Chondrocyte (in vitro differentiated cells): ENCODE data around the gene DNAJB1. TPM values are rescaled to one million over a fixed set of nuclear protein-coding genes. Genes with fewer than 3 reads are reported as not detected.

Experiments used
- DNase-seq: peaks from one replicate; pipeline ENCODE4 v3.0.0; 2021; ENCODE audit warnings: mixed read lengths, low spot score
- H3K27ac Mint-ChIP-seq: one replicate; pipeline ENCODE4 v1.8.0; 2021; ENCODE audit warnings: mild to moderate bottlenecking, moderate library complexity, mixed read lengths; ENCODE audit not compliant: unreplicated experiment
- H3K27me3 Mint-ChIP-seq: 2 replicates; pipeline ENCODE4 v1.8.0; 2021; ENCODE audit warnings: low read depth, mixed read lengths
- H3K36me3 Mint-ChIP-seq: 2 replicates; pipeline ENCODE4 v1.8.0; 2021; ENCODE audit warnings: low read depth, mixed read lengths
- H3K4me1 Mint-ChIP-seq: 2 replicates; pipeline ENCODE4 v1.8.0; 2021; ENCODE audit warnings: low read depth, mild to moderate bottlenecking, mixed read lengths
- H3K4me3 Mint-ChIP-seq: one replicate; pipeline ENCODE4 v1.8.0; 2021; ENCODE audit warnings: mild to moderate bottlenecking, moderate library complexity, mixed read lengths; ENCODE audit not compliant: unreplicated experiment
- H3K9me3 Mint-ChIP-seq: 2 replicates; pipeline ENCODE4 v1.8.0; 2021; ENCODE audit warnings: low read depth, mixed read lengths
- total RNA-seq: library from RNA; stranded (reverse); gene quantifications from 3 replicates; pipeline ENCODE4 v1.2.1, GENCODE V29; 2021
- TF ChIP-seq, protein P1 (sequence below): fragments of 200-600 bp; sonication (generic); IDR thresholded peaks from 2 replicates; pipeline ENCODE4 v1.5.0; 2021; ENCODE audit warnings: antibody characterized with exemption, mild to moderate bottlenecking, moderate library complexity

DNAJB1 gene
- total RNA-seq, 1 donor from 2014 or later, result 85.1 TPM

DNA sequence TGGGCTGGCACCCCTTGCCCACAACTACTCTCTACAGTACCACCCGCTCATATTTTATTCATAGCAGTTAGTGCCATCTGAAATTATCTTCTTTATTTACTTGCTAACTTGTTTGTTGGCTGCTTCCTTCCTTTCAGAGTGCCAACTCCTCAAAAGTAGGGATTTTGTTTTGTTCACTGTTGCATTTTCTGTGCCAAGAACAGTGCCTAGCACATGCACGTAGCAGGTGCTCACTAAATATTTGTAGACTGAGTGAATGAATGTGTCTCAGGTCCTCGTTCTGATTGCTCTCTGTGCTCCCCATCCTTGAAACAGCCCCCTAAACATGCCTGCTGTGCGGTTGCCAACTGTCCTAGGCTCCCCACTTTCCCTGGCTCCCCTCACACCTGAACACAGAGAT lies 23.8 kb downstream of the DNAJB1 start:
- DNase-seq, result no peak
- H3K27ac Mint-ChIP-seq, result peak overlapping the region; percentile 39
- H3K4me1 Mint-ChIP-seq, result peaks cover 30% of the 10 kb centered on the region
- H3K9me3 Mint-ChIP-seq, result no peaks in the 10 kb centered on the region
- TF ChIP-seq, protein P1, sequence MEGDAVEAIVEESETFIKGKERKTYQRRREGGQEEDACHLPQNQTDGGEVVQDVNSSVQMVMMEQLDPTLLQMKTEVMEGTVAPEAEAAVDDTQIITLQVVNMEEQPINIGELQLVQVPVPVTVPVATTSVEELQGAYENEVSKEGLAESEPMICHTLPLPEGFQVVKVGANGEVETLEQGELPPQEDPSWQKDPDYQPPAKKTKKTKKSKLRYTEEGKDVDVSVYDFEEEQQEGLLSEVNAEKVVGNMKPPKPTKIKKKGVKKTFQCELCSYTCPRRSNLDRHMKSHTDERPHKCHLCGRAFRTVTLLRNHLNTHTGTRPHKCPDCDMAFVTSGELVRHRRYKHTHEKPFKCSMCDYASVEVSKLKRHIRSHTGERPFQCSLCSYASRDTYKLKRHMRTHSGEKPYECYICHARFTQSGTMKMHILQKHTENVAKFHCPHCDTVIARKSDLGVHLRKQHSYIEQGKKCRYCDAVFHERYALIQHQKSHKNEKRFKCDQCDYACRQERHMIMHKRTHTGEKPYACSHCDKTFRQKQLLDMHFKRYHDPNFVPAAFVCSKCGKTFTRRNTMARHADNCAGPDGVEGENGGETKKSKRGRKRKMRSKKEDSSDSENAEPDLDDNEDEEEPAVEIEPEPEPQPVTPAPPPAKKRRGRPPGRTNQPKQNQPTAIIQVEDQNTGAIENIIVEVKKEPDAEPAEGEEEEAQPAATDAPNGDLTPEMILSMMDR, result no peak
- H3K27me3 Mint-ChIP-seq, result no peaks in the 10 kb centered on the region
- peak overlapping the region; percentile 89 for H3K4me3 Mint-ChIP-seq
- peaks cover 10% of the 10 kb centered on the region for H3K36me3 Mint-ChIP-seq

DNA sequence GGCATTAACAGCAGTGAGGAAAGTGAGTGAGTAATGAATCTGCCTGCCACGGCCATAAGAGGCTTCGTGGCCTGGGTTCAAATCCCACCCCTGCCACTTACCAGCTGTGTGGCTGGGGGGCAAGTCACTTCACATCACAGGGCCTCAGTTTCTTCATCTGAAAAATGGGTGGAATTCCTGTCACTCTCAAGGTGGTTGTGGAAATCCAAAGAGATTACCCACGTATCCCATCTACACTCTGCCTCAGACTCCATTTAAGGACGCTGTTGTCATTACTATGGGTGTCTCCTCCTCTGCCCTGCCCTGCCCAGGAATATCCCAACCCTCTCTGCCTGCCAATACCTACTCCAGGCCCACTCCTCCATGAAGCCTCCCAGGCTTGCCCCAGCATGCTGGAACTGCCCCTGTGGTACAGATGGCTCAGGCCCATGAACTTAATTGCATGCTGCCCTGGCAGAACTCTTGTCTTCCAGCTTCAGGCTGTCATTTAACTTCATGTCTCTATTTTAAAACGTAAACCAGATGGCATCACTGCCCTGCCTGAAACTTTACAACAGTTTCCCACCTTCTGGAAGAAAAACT lies 25.4 kb downstream of the DNAJB1 start:
- H3K4me1 Mint-ChIP-seq, result peaks cover 30% of the 10 kb centered on the region
- H3K4me3 Mint-ChIP-seq, result no peak overlapping the region
- peaks cover 13% of the 10 kb centered on the region for H3K36me3 Mint-ChIP-seq
- TF ChIP-seq, protein P1, result no peak
- no peak for DNase-seq
- no peak overlapping the region for H3K27ac Mint-ChIP-seq
- no peaks in the 10 kb centered on the region for H3K9me3 Mint-ChIP-seq
- no peaks in the 10 kb centered on the region for H3K27me3 Mint-ChIP-seq

DNA sequence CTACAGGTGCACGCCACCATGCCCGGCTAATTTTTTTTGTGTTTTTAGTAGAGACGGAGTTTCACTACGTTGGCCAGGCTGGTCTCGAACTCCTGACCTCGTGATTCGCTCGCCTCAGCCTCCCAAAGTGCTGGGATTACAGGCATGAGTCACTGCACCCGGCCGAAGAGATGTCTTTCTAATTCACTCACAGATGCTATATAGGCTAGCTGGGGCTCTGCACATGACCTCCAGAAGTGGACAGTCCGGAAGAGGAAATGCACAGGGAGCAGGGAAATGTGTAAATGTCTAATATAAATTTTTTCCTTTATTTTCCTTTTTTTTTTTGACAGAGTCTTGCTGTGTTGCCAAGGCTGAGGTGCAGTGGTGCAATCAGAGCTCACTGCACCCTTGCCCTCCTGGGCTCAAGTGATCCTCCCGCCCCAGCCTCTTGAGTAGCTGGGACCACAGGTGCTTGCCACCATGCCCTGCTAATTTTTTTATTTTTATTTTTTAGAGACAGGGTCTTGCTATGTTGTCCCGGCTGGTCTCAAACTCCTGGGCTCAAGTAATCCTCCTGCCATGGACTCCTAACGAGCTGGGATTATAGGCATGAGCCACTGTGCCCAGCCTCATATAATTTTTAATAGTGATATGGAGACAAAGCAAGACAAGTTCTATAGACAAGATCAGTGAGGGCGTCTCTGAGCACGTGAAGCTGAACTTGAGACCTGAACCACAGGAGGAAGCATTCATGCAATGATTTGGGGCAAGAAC lies 30.6 kb downstream of the DNAJB1 start:
- Mint-ChIP-seq H3K27ac (no peak overlapping the region), H3K4me3 (no peak overlapping the region), H3K4me1 (no peaks in the 10 kb centered on the region), H3K36me3 (peaks cover 18% of the 10 kb centered on the region), H3K9me3 (no peaks in the 10 kb centered on the region), H3K27me3 (no peaks in the 10 kb centered on the region)
- TF ChIP-seq, protein P1, result no peak
- DNase-seq, result no peak

DNA sequence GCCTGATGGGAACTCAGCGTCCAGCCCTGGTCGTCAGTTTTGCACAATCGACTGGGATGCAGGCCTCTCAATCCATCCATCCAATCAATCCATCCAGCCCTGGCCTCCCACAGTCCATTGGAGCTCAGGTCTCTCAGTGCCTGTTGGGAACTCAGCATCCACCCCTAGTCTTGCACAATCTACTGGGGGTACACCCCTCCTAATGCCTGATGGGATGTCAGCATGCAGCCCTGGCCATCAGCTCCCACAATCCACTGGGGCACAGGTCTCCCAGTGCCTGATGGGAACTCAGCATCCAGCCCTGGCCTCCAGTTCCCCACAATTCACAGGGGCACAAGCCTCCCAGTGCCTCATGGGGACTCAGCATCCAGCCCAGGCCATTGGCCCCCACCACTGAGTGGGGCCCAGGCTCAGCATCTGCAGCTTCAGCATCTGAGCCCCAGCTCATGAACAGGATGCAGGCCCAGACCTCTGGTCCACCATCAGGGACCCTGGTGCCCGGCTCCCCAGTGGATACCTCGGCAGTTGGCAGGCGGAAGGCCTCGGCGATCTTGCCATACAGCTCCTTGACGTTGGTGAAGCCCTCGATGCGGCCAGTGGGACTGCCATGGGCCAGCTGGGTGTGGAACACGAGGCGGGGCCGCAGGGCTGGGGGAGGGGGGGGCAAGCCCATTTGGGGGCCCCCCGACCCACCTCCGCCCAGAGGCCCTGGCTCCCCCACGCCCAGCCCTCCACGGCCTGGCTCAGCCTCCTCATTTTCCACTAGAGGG lies 35.8 kb downstream of the DNAJB1 start:
- Mint-ChIP-seq H3K27ac (no peak overlapping the region), H3K4me3 (no peak overlapping the region), H3K9me3 (no peaks in the 10 kb centered on the region), H3K27me3 (no peaks in the 10 kb centered on the region), H3K36me3 (peaks cover 14% of the 10 kb centered on the region), H3K4me1 (peaks cover 5% of the 10 kb centered on the region)
- TF ChIP-seq, protein P1, result no peak
- DNase-seq, result no peak

GRCh38 chr19:14480700-14481079 lies 37.5 kb downstream of the DNAJB1 start:
- TF ChIP-seq, protein P1, result no peak
- Mint-ChIP-seq H3K27me3 (no peaks in the 10 kb centered on the region), H3K9me3 (no peaks in the 10 kb centered on the region), H3K27ac (no peak overlapping the region), H3K36me3 (peaks cover 11% of the 10 kb centered on the region), H3K4me3 (no peak overlapping the region), H3K4me1 (peaks cover 22% of the 10 kb centered on the region)
- DNase-seq, result no peak
